ENCODE data around the gene HIPK2. TPM values are rescaled to one million over a fixed set of nuclear protein-coding genes. Genes with fewer than 3 reads are reported as not detected.

HIPK2 gene
- total RNA-seq, 1 experiment from 2014 or later: 35.2 TPM

DNA sequence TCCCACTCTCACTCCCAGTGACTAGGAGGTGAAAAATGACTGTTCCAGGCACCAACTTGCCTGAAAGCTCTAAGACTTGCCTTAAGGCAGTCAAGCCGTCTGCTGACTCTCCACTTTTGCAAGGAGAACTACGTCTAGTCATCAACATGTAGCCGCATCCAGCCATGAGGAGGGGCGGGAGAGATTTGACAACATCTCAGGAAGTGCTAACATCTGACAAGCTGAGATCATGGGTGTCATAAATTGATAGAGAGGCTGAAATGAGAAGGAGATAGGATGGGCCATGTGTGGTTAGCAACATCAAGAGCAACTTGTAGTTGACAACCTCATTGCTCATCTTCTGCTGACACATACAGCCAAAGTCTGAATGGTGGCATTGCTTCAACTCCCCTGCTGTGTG is 42.3 kb upstream of the HIPK2 start:
- DNase-seq: no peak
- POLR2A ChIA-PET (ENCODE audit: unreplicated experiment): no interaction called here
- H3K27ac ChIP-seq: no peak overlapping the region
- H3K79me2 ChIP-seq (ENCODE audit: low read depth): no peaks in the 10 kb centered on the region
- H3K36me3 ChIP-seq (ENCODE audit: low read depth): no peaks in the 10 kb centered on the region
- H3K4me1 ChIP-seq (replicated peaks; ENCODE audit: insufficient read depth): no peaks in the 10 kb centered on the region
- no TSS peak for BruUV-seq (replicated peaks)
- intact Hi-C loops (cut with micrococcal nuclease; ENCODE audit: unreplicated experiment): no loop called here
- no peak overlapping the region for H3K4me3 ChIP-seq
- H3K9me2 ChIP-seq (ENCODE audit: insufficient read depth): no peaks in the 10 kb centered on the region
- H2AFZ ChIP-seq: no peak overlapping the region
- H3K9me3 ChIP-seq (ENCODE audit: insufficient read depth, low read depth): peaks cover 8% of the 10 kb centered on the region; the same call in 1 of the 2 replicates
- H3K4me2 ChIP-seq: no peak overlapping the region
- TF ChIP-seq CTCF (conservative IDR thresholded peaks at IDR 0.05) (no peak), EZH2 (IDR thresholded peaks at IDR 0.05; ENCODE audit: low read depth) (no peak)
- H3F3A ChIP-seq (ENCODE audit: insufficient read depth, low read depth): no peaks in the 10 kb centered on the region
- H4K20me1 ChIP-seq (ENCODE audit: insufficient read depth): no peaks in the 10 kb centered on the region
- H3K27me3 ChIP-seq (ENCODE audit: insufficient read depth, low read depth): peaks cover 64% of the 10 kb centered on the region
- CTCF ChIA-PET: no interaction called here

DNA sequence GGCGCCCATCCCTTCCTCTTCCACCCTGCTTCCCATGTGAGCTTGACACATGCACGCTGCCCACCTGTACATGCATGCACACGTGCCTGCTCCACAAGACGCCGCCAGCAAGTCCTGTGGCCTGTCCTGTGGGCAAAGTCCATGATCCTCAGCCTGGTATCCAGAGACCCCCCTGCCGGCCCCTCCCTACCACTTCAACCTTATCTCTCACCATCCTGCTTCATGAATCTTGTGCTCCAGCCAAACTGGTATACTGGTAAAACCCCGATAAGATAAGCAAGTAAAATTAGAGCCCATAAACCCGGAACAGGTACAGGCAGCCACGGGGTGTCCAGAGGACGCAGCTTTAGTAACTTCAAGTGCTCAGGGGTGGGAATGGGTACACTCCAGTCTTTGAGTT is 39.5 kb upstream of the HIPK2 start:
- no peaks in the 10 kb centered on the region for H3K36me3 ChIP-seq (ENCODE audit: low read depth)
- H3K9me3 ChIP-seq (ENCODE audit: insufficient read depth, low read depth): peaks cover 8% of the 10 kb centered on the region; the same call in 1 of the 2 replicates
- no TSS peak for BruUV-seq (replicated peaks)
- no peaks in the 10 kb centered on the region for H3K79me2 ChIP-seq (ENCODE audit: low read depth)
- no peak overlapping the region for H3K4me2 ChIP-seq
- POLR2A ChIA-PET (ENCODE audit: unreplicated experiment): no interaction called here
- no peak overlapping the region for H2AFZ ChIP-seq
- TF ChIP-seq CTCF (conservative IDR thresholded peaks at IDR 0.05) (no peak), EZH2 (IDR thresholded peaks at IDR 0.05; ENCODE audit: low read depth) (no peak)
- no peak for DNase-seq
- no peak overlapping the region for H3K4me3 ChIP-seq
- CTCF ChIA-PET: no interaction called here
- H4K20me1 ChIP-seq (ENCODE audit: insufficient read depth): no peaks in the 10 kb centered on the region
- H3K27ac ChIP-seq: no peak overlapping the region
- H3K4me1 ChIP-seq (replicated peaks; ENCODE audit: insufficient read depth): no peaks in the 10 kb centered on the region
- no peaks in the 10 kb centered on the region for H3K9me2 ChIP-seq (ENCODE audit: insufficient read depth)
- H3F3A ChIP-seq (ENCODE audit: insufficient read depth, low read depth): no peaks in the 10 kb centered on the region
- intact Hi-C loops (cut with micrococcal nuclease; ENCODE audit: unreplicated experiment): no loop called here
- peaks cover 42% of the 10 kb centered on the region for H3K27me3 ChIP-seq (ENCODE audit: insufficient read depth, low read depth)

GRCh38 chr7:139813689-139814088 is 35.9 kb upstream of the HIPK2 start:
- intact Hi-C loops (cut with micrococcal nuclease; ENCODE audit: unreplicated experiment): no loop called here
- no TSS peak for BruUV-seq (replicated peaks)

More at GRCh38 chr7:139813689-139814088, 35.9 kb upstream of the HIPK2 start:
- Histone ChIP-seq H3K4me2 (no peak overlapping the region), H3K9me2 (ENCODE audit: insufficient read depth) (no peaks in the 10 kb centered on the region), H3K27me3 (ENCODE audit: insufficient read depth, low read depth) (peaks cover 24% of the 10 kb centered on the region; the same call in 1 of the 2 replicates), H3K36me3 (ENCODE audit: low read depth) (no peaks in the 10 kb centered on the region), H3K9me3 (ENCODE audit: insufficient read depth, low read depth) (peaks cover 8% of the 10 kb centered on the region; the same call in 1 of the 2 replicates), H3K27ac (no peak overlapping the region), H2AFZ (no peak overlapping the region), H3K4me1 (replicated peaks; ENCODE audit: insufficient read depth) (no peaks in the 10 kb centered on the region), H4K20me1 (ENCODE audit: insufficient read depth) (no peaks in the 10 kb centered on the region), H3K79me2 (ENCODE audit: low read depth) (no peaks in the 10 kb centered on the region), H3F3A (ENCODE audit: insufficient read depth, low read depth) (no peaks in the 10 kb centered on the region), H3K4me3 (no peak overlapping the region)
- TF ChIP-seq CTCF (conservative IDR thresholded peaks at IDR 0.05): no peak
- TF ChIP-seq EZH2 (IDR thresholded peaks at IDR 0.05; ENCODE audit: low read depth): no peak
- ChIA-PET CTCF (no interaction called here), POLR2A (ENCODE audit: unreplicated experiment) (no interaction called here)
- DNase-seq: no peak
